Measurements from ENCODE around the gene TINCR.

The TINCR gene

DNA sequence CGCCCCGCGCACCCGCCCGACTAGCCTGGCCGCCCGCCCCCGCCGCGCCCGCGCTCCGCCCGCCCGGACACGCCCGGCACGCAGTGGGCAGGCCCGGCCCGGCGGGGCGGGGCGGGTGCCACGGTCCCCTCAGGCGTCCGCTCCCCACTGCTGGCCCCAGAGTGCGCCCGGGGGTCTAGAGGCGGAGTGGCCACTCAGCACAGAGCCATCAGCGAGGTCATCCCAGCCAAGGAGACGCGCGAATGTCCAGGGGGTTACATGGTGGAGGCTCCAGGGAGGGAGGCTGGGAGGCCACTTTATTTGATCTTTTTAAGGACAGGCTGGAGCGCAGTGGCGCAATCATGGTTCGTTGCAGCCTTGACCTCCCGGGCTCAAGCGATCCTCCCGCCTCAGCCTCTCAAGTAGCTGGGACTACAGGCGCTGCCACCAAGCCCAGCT, 236 bp upstream of the TINCR start:
- H3K9ac ChIP-seq (ENCODE audit: low read length): no peak overlapping the region
- H3K27me3 ChIP-seq (ENCODE audit: control insufficient read depth, insufficient read depth, low read length): peaks cover 22% of the 10 kb centered on the region
- no peak overlapping the region for H3K27ac ChIP-seq (ENCODE audit: low read length)
- no peaks in the 10 kb centered on the region for H3K4me1 ChIP-seq (ENCODE audit: control insufficient read depth, low read depth, low read length)
- H3K4me3 ChIP-seq (ENCODE audit: low read length): peak overlapping the region; percentile 33
- no peaks in the 10 kb centered on the region for H3K36me3 ChIP-seq (ENCODE audit: control insufficient read depth, low read depth, low read length)
- no peaks in the 10 kb centered on the region for H3K9me3 ChIP-seq (ENCODE audit: control insufficient read depth, low read depth, low read length)

DNA sequence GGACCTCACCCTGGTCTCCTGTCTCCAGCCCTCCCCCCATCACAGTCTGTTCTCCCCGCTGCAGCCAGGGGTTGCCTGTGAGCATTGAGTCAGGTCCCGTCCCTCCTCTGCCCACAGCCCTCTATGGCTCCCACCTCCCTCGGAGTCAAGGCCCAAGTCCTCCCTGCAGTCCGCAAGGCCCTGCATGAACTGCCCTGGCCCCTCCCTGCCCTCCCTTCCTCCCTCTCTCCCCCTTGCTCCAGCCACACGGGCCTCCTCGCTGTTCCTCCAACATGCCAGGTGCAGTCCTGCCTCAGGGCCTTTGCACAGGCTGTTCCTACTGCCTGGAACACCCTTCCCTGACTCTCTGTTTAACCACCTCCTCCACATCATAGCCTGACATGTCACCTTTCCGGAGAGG, 2.8 kb downstream of the TINCR start:
- no peaks in the 10 kb centered on the region for H3K36me3 ChIP-seq (ENCODE audit: control insufficient read depth, low read depth, low read length)
- peaks cover 22% of the 10 kb centered on the region for H3K27me3 ChIP-seq (ENCODE audit: control insufficient read depth, insufficient read depth, low read length)
- no peak overlapping the region for H3K9ac ChIP-seq (ENCODE audit: low read length)
- no peak overlapping the region for H3K27ac ChIP-seq (ENCODE audit: low read length)
- H3K4me3 ChIP-seq (ENCODE audit: low read length): no peak overlapping the region
- no peaks in the 10 kb centered on the region for H3K9me3 ChIP-seq (ENCODE audit: control insufficient read depth, low read depth, low read length)
- no peaks in the 10 kb centered on the region for H3K4me1 ChIP-seq (ENCODE audit: control insufficient read depth, low read depth, low read length)

DNA sequence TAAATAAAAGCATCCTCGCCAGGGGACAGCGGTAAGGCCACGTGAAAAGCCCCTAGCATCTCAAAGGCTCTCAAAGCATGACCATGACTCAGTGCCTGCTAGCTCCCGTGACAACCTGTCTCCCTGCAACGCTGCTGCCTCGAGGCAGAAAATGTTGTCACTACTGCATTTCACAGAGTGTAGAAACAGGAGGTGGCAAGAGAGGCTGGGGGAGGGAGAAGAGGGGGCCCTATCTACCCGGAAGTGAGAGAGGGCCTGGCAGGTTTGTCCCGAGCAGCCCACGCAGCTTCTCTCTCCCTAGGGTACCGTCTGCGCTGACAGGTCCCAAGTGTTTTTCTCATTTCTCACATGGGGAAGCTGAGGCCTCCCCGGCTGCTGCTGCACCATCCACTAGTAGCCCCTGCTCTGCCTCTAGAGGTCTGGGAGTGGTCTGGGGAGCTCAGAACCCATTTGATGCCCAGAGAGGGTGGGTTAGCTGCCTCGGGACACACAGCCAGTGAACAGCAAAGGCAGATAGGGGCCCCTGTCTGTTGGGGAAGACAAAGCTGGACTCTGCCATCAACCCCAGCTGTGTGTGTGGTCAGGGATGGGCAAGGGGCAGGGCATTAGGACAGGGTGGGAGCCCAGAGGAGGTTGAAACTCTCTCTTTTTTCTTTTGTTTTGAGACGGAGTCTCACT, 3.7 kb downstream of the TINCR start:
- H3K9me3 ChIP-seq (ENCODE audit: control insufficient read depth, low read depth, low read length): no peaks in the 10 kb centered on the region
- H3K36me3 ChIP-seq (ENCODE audit: control insufficient read depth, low read depth, low read length): no peaks in the 10 kb centered on the region
- peaks cover 22% of the 10 kb centered on the region for H3K27me3 ChIP-seq (ENCODE audit: control insufficient read depth, insufficient read depth, low read length)
- H3K27ac ChIP-seq (ENCODE audit: low read length): no peak overlapping the region
- H3K9ac ChIP-seq (ENCODE audit: low read length): no peak overlapping the region
- no peak overlapping the region for H3K4me3 ChIP-seq (ENCODE audit: low read length)
- no peaks in the 10 kb centered on the region for H3K4me1 ChIP-seq (ENCODE audit: control insufficient read depth, low read depth, low read length)

DNA sequence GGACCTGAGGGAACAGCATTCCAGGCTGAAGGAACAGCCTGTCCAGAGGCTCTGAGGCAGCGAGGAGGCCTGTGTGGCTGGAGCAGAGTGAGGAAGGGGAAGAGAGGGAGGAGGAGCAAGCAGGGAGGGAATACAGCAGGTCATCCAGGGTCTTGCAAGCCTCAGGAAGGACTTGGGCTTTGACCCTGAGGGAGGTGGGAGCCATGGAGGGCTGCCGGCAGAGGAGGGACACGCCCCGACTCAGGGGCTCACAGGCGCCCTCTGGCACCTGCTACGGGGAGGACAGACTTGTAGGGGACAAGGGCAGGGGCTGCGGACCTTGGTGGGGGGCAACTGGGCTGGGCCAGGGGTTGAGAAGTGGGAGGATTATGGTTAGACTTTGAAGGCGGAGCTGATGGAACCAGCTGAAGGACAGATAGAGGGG, 4.7 kb downstream of the TINCR start:
- Histone ChIP-seq H3K36me3 (ENCODE audit: control insufficient read depth, low read depth, low read length) (no peaks in the 10 kb centered on the region), H3K27ac (ENCODE audit: low read length) (no peak overlapping the region), H3K9me3 (ENCODE audit: control insufficient read depth, low read depth, low read length) (no peaks in the 10 kb centered on the region), H3K9ac (ENCODE audit: low read length) (no peak overlapping the region), H3K4me3 (ENCODE audit: low read length) (no peak overlapping the region), H3K4me1 (ENCODE audit: control insufficient read depth, low read depth, low read length) (no peaks in the 10 kb centered on the region), H3K27me3 (ENCODE audit: control insufficient read depth, insufficient read depth, low read length) (peaks cover 17% of the 10 kb centered on the region)

DNA sequence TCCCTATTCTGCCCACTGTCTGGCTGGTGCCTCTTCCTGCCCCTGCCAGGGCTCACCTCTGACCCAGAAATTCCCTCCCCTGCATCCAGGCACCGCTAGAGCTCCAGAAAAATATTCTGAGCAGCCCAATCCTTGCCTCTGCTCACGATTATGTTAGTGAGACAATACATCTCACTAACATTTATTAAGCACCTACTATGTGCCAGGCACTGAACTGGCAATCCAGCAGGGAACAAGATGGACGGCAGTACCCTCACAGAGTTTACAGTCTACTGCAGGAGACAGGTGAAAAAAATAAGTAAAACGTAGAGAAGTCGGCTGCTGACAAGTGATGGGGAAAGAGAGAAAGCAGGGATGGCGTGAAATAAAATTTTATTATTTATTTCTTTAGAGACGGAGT, 5.5 kb downstream of the TINCR start:
- H3K9me3 ChIP-seq (ENCODE audit: control insufficient read depth, low read depth, low read length): no peaks in the 10 kb centered on the region
- H3K4me3 ChIP-seq (ENCODE audit: low read length): no peak overlapping the region
- no peaks in the 10 kb centered on the region for H3K4me1 ChIP-seq (ENCODE audit: control insufficient read depth, low read depth, low read length)
- peaks cover 14% of the 10 kb centered on the region for H3K27me3 ChIP-seq (ENCODE audit: control insufficient read depth, insufficient read depth, low read length)
- no peaks in the 10 kb centered on the region for H3K36me3 ChIP-seq (ENCODE audit: control insufficient read depth, low read depth, low read length)
- H3K27ac ChIP-seq (ENCODE audit: low read length): no peak overlapping the region
- no peak overlapping the region for H3K9ac ChIP-seq (ENCODE audit: low read length)

DNA sequence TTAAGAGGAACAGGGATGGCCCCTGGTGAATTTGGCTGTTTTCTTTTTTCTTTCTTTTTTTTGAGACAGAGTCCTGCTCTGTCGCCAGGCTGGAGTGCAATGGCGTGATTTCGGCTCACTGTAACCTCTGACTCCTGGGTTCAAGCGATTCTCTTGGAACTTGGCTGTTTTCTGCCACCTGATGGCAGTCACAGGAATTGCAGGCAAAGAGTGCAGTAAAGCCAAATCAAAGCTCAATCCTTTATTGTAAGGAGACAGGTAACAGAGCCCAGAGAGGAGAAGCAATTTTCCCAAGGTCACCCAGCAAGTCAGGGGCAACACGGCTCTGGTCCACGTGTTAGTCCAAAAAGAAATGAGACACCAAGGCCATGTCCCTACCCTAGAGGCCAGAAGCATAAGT, 6.2 kb downstream of the TINCR start:
- H3K36me3 ChIP-seq (ENCODE audit: control insufficient read depth, low read depth, low read length): no peaks in the 10 kb centered on the region
- no peaks in the 10 kb centered on the region for H3K9me3 ChIP-seq (ENCODE audit: control insufficient read depth, low read depth, low read length)
- H3K27ac ChIP-seq (ENCODE audit: low read length): no peak overlapping the region
- H3K4me1 ChIP-seq (ENCODE audit: control insufficient read depth, low read depth, low read length): no peaks in the 10 kb centered on the region
- H3K27me3 ChIP-seq (ENCODE audit: control insufficient read depth, insufficient read depth, low read length): peaks cover 7% of the 10 kb centered on the region
- H3K4me3 ChIP-seq (ENCODE audit: low read length): no peak overlapping the region
- no peak overlapping the region for H3K9ac ChIP-seq (ENCODE audit: low read length)

DNA sequence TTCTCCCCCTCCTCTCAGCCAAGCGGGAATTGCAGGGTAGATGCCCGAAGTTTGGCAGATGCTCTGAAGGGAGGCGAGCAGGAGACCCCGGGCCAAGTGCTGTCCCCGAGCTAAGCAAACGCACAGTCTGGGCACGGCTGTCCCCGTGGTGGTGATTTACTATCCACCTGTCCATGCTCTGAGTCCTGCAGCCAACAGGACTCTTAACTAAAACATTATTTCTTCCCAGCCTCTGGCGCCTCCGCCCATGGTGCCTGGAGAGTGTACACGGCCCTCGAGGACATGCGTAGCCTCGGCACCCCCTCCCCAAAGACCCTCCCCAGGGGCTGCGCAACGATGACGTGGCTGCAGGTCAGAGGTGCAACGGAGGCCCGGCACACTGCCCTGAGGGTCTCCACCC, 7.6 kb downstream of the TINCR start:
- H3K27ac ChIP-seq (ENCODE audit: low read length): no peak overlapping the region
- no peaks in the 10 kb centered on the region for H3K9me3 ChIP-seq (ENCODE audit: control insufficient read depth, low read depth, low read length)
- H3K4me3 ChIP-seq (ENCODE audit: low read length): no peak overlapping the region
- H3K27me3 ChIP-seq (ENCODE audit: control insufficient read depth, insufficient read depth, low read length): no peaks in the 10 kb centered on the region
- no peaks in the 10 kb centered on the region for H3K36me3 ChIP-seq (ENCODE audit: control insufficient read depth, low read depth, low read length)
- H3K9ac ChIP-seq (ENCODE audit: low read length): no peak overlapping the region
- no peaks in the 10 kb centered on the region for H3K4me1 ChIP-seq (ENCODE audit: control insufficient read depth, low read depth, low read length)

DNA sequence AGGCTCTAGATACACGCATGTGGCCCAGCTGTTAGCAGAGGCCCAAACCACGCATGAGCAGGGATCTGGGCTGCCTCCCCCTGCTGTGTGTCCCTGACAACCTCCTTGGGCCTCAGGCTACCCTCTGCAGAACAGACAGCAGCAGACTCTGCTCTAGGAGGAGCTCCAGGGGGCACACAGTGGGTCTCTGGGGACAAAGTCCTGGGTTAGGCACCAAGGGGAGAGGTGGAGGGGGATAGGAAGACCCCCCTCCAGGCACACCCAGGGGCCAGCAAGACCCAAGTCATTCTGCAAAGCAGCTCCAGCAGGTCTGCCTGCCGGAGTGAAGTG, 8.0 kb downstream of the TINCR start:
- Histone ChIP-seq H3K9ac (ENCODE audit: low read length) (no peak overlapping the region), H3K9me3 (ENCODE audit: control insufficient read depth, low read depth, low read length) (no peaks in the 10 kb centered on the region), H3K4me1 (ENCODE audit: control insufficient read depth, low read depth, low read length) (no peaks in the 10 kb centered on the region), H3K27ac (ENCODE audit: low read length) (no peak overlapping the region), H3K36me3 (ENCODE audit: control insufficient read depth, low read depth, low read length) (no peaks in the 10 kb centered on the region), H3K4me3 (ENCODE audit: low read length) (no peak overlapping the region), H3K27me3 (ENCODE audit: control insufficient read depth, insufficient read depth, low read length) (no peaks in the 10 kb centered on the region)

DNA sequence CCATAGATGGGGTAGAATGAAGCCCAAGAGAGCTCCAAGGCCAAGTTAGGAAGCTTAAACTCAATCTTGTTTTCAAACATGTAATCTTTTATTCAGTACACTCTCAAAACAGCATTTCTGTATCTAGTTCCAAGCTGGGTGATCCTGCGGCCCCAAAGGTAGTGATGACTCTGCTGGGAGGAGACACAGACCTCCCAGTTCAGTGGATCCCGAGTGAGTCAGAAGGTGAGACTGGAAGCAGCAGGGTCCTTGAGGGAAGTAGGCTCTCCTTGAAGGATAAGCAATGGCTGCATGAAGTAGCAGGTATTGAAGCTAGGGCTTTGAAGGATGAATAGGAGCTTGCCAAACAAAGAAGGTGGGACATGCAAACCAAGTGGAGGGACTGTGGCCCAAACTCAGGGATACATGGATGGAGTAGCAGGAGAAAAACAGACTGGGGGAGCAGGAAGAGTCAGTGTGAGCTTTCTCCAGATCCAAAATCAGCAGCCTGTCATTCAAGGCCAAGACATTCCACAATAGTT, 9.6 kb downstream of the TINCR start:
- Histone ChIP-seq H3K27ac (ENCODE audit: low read length) (no peak overlapping the region), H3K9me3 (ENCODE audit: control insufficient read depth, low read depth, low read length) (no peaks in the 10 kb centered on the region), H3K9ac (ENCODE audit: low read length) (no peak overlapping the region), H3K4me3 (ENCODE audit: low read length) (no peak overlapping the region), H3K4me1 (ENCODE audit: control insufficient read depth, low read depth, low read length) (no peaks in the 10 kb centered on the region), H3K27me3 (ENCODE audit: control insufficient read depth, insufficient read depth, low read length) (no peaks in the 10 kb centered on the region), H3K36me3 (ENCODE audit: control insufficient read depth, low read depth, low read length) (no peaks in the 10 kb centered on the region)

DNA sequence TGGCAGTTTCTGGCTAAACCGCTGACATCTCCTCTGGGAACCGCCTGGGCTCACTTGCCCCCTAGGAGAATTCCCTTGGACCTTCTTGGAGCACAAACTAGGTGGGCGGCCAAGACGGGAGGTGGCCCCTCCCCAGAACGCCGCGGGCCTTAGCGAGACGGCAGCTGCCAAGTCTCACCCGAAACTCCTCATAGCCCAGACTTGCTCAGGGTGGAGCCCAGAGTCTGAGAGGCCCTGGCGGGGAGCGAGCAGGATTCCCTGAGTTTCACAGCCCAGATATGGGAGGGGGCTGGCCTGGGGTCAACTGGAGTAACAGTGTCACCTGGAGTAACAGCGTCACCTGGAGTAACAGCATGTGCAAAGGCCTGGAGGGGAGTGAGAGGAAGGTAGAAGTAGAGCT, 10.1 kb downstream of the TINCR start:
- no peaks in the 10 kb centered on the region for H3K27me3 ChIP-seq (ENCODE audit: control insufficient read depth, insufficient read depth, low read length)
- H3K9me3 ChIP-seq (ENCODE audit: control insufficient read depth, low read depth, low read length): no peaks in the 10 kb centered on the region
- no peaks in the 10 kb centered on the region for H3K36me3 ChIP-seq (ENCODE audit: control insufficient read depth, low read depth, low read length)
- no peak overlapping the region for H3K9ac ChIP-seq (ENCODE audit: low read length)
- H3K27ac ChIP-seq (ENCODE audit: low read length): no peak overlapping the region
- no peaks in the 10 kb centered on the region for H3K4me1 ChIP-seq (ENCODE audit: control insufficient read depth, low read depth, low read length)
- H3K4me3 ChIP-seq (ENCODE audit: low read length): no peak overlapping the region

DNA sequence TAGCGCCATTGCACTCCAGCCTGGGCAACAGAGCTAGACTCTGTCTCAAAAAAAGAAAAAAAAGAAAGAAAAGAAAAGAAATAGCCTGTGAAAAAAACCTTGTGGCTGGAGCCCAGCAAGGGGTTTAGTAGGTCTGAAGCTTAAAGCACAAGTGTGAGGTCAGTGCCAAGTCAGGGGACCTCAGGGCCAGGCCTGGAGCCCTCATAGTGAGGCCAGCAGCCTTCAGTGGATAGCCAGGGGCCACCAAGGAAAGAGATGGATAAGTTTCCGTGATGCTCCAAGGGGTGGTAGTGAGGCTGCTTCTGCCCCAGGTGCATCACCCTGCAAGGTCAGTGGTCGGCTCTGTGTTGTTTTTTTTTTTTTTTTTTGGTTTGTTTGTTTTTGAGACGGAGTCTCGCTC, 12.9 kb downstream of the TINCR start:
- Histone ChIP-seq H3K27me3 (ENCODE audit: control insufficient read depth, insufficient read depth, low read length) (no peaks in the 10 kb centered on the region), H3K4me1 (ENCODE audit: control insufficient read depth, low read depth, low read length) (no peaks in the 10 kb centered on the region), H3K4me3 (ENCODE audit: low read length) (no peak overlapping the region), H3K9ac (ENCODE audit: low read length) (no peak overlapping the region), H3K9me3 (ENCODE audit: control insufficient read depth, low read depth, low read length) (no peaks in the 10 kb centered on the region), H3K27ac (ENCODE audit: low read length) (no peak overlapping the region), H3K36me3 (ENCODE audit: control insufficient read depth, low read depth, low read length) (no peaks in the 10 kb centered on the region)

DNA sequence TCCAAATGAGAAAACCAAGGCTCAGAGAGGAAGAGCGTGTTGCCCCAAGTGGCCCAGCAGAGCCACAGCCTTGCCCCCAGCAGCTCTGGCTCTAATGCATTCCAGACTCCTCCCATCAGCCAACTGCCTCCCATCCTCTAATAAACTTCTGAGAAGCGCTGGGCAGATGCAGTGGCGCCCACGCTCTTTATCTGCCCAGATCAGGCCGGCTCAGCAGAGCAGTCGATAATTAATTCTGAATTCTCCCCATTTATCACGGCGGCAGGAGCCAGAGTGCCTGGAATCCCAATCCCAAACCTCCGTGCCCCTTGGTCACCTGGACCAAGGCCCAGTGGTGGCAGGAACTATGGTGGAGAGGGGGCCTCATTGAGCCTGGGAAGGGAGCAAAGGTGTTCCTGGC, 13.9 kb downstream of the TINCR start:
- Histone ChIP-seq H3K9ac (ENCODE audit: low read length) (no peak overlapping the region), H3K27ac (ENCODE audit: low read length) (no peak overlapping the region), H3K27me3 (ENCODE audit: control insufficient read depth, insufficient read depth, low read length) (no peaks in the 10 kb centered on the region), H3K4me1 (ENCODE audit: control insufficient read depth, low read depth, low read length) (no peaks in the 10 kb centered on the region), H3K4me3 (ENCODE audit: low read length) (no peak overlapping the region), H3K9me3 (ENCODE audit: control insufficient read depth, low read depth, low read length) (no peaks in the 10 kb centered on the region), H3K36me3 (ENCODE audit: control insufficient read depth, low read depth, low read length) (no peaks in the 10 kb centered on the region)
